Astrocyte (in vitro differentiated cells and primary cell): ENCODE results near the gene FBXO31. TPM values are rescaled to one million over a fixed set of nuclear protein-coding genes. Genes with fewer than 3 reads are reported as not detected.

Source experiments
- DNase-seq: peaks from one replicate; pipeline ENCODE4 v3.0.0-alpha.2; 2010; ENCODE audit warnings: low read depth
- FAIRE-seq: peaks from 2 replicates; lab custom pipeline; 2011; peaks lifted over from hg19 to GRCh38; lab: Jason Lieb, UNC
- H2AFZ ChIP-seq: 2 replicates; pipeline ENCODE4 v1.6.0; 2012; ENCODE audit warnings: low read depth, low read length, inconsistent platforms
- H3K27ac ChIP-seq: 2 replicates; pipeline ENCODE4 v1.5.1; 2011; ENCODE audit warnings: low read depth, low read length, inconsistent platforms
- H3K27me3 ChIP-seq: 2 replicates; pipeline ENCODE4 v1.6.0; 2011; ENCODE audit warnings: low read length, inconsistent platforms; ENCODE audit not compliant: insufficient read depth
- H3K36me3 ChIP-seq: 2 replicates; pipeline ENCODE4 v1.5.1; 2011; ENCODE audit warnings: low read length, inconsistent platforms; ENCODE audit not compliant: insufficient read depth
- H3K4me1 ChIP-seq: 2 replicates; pipeline ENCODE4 v1.5.1; 2011; ENCODE audit warnings: low read length, inconsistent platforms; ENCODE audit not compliant: insufficient read depth
- H3K4me2 ChIP-seq: 2 replicates; pipeline ENCODE4 v1.6.0; 2012; ENCODE audit warnings: low read length, inconsistent platforms
- H3K4me3 ChIP-seq: 2 replicates; pipeline ENCODE4 v1.5.1; 2011; ENCODE audit warnings: low read depth, mild to moderate bottlenecking, low read length, inconsistent platforms; ENCODE audit not compliant: insufficient read depth
- H3K79me2 ChIP-seq: 2 replicates; pipeline ENCODE4 v1.6.0; 2012; ENCODE audit warnings: mild to moderate bottlenecking, low read length, inconsistent platforms; ENCODE audit not compliant: insufficient read depth
- H3K9ac ChIP-seq: 2 replicates; pipeline ENCODE4 v1.6.0; 2012; ENCODE audit warnings: mild to moderate bottlenecking, low read length, inconsistent platforms
- H3K9me3 ChIP-seq: 2 replicates; pipeline ENCODE4 v1.5.1; 2012; ENCODE audit warnings: low read depth, mild to moderate bottlenecking, low read length, inconsistent platforms; ENCODE audit not compliant: insufficient read depth
- H4K20me1 ChIP-seq: 2 replicates; pipeline ENCODE4 v1.6.0; 2012; ENCODE audit warnings: low read length, inconsistent platforms; ENCODE audit not compliant: insufficient read depth
- H3K27ac Mint-ChIP-seq: one replicate; pipeline ENCODE4 v1.8.0; 2021; ENCODE audit warnings: mild to moderate bottlenecking, mixed read lengths; ENCODE audit not compliant: unreplicated experiment
- H3K27me3 Mint-ChIP-seq: one replicate; pipeline ENCODE4 v1.8.0; 2021; ENCODE audit warnings: low read depth, mixed read lengths; ENCODE audit not compliant: unreplicated experiment
- H3K36me3 Mint-ChIP-seq: one replicate; pipeline ENCODE4 v1.8.0; 2021; ENCODE audit warnings: low read depth, mixed read lengths; ENCODE audit not compliant: unreplicated experiment
- H3K4me1 Mint-ChIP-seq: one replicate; pipeline ENCODE4 v1.8.0; 2021; ENCODE audit warnings: low read depth, mixed read lengths; ENCODE audit not compliant: unreplicated experiment
- H3K4me3 Mint-ChIP-seq: one replicate; pipeline ENCODE4 v1.8.0; 2021; ENCODE audit warnings: mild to moderate bottlenecking, moderate library complexity, mixed read lengths; ENCODE audit not compliant: unreplicated experiment
- H3K9me3 Mint-ChIP-seq: one replicate; pipeline ENCODE4 v1.8.0; 2021; ENCODE audit warnings: mild to moderate bottlenecking, mixed read lengths; ENCODE audit not compliant: unreplicated experiment
- CTCF ChIP-seq: IDR thresholded peaks from 2 replicates; pipeline ENCODE4 v1.5.1; 2011; ENCODE audit warnings: low read depth, mild to moderate bottlenecking, inconsistent platforms, low read length, moderate library complexity; ENCODE audit not compliant: insufficient read depth
- EZH2 ChIP-seq: IDR thresholded peaks from 2 replicates; pipeline ENCODE4 v1.6.1; 2012; ENCODE audit warnings: mild to moderate bottlenecking, low read length, inconsistent platforms; ENCODE audit not compliant: insufficient read depth
- total RNA-seq: library from RNA; stranded (reverse); gene quantifications from 2 replicates; pipeline ENCODE4 v1.2.1, GENCODE V29; 2021

The FBXO31 gene
- total RNA-seq, 1 donor from 2014 or later: 34.9 TPM

GRCh38 chr16:87372305-87372704, 11.3 kb downstream of the FBXO31 start:
- TF ChIP-seq EZH2 (no peak), CTCF (no peak)
- H3K4me1 ChIP-seq: peaks cover 13% of the 10 kb centered on the region
- no peaks in the 10 kb centered on the region for H3K9me3 ChIP-seq
- peaks cover 88% of the 10 kb centered on the region for H4K20me1 ChIP-seq
- no peak overlapping the region for H3K4me2 ChIP-seq
- Mint-ChIP-seq H3K27ac (no peak overlapping the region), H3K4me3 (no peak overlapping the region), H3K4me1 (peaks cover 8% of the 10 kb centered on the region), H3K9me3 (no peaks in the 10 kb centered on the region), H3K27me3 (no peaks in the 10 kb centered on the region), H3K36me3 (peaks cover 10% of the 10 kb centered on the region)
- peaks cover 96% of the 10 kb centered on the region for H3K79me2 ChIP-seq
- FAIRE-seq (no peak), DNase-seq (no peak)
- H3K27me3 ChIP-seq: no peaks in the 10 kb centered on the region
- H3K27ac ChIP-seq: no peak overlapping the region
- H2AFZ ChIP-seq: no peak overlapping the region
- H3K9ac ChIP-seq: no peak overlapping the region
- H3K4me3 ChIP-seq: no peak overlapping the region
- no peaks in the 10 kb centered on the region for H3K36me3 ChIP-seq

GRCh38 chr16:87371261-87371866, 12.2 kb downstream of the FBXO31 start:
- H3K9ac ChIP-seq: no peak overlapping the region

More at GRCh38 chr16:87371261-87371866, 12.2 kb downstream of the FBXO31 start:
- Mint-ChIP-seq H3K4me3 (no peak overlapping the region), H3K4me1 (peaks cover 8% of the 10 kb centered on the region), H3K36me3 (peaks cover 10% of the 10 kb centered on the region), H3K27ac (no peak overlapping the region), H3K27me3 (no peaks in the 10 kb centered on the region), H3K9me3 (no peaks in the 10 kb centered on the region)
- peaks cover 88% of the 10 kb centered on the region for H4K20me1 ChIP-seq
- no peak overlapping the region for H3K4me2 ChIP-seq
- no peaks in the 10 kb centered on the region for H3K36me3 ChIP-seq
- H3K9me3 ChIP-seq: no peaks in the 10 kb centered on the region
- H3K4me1 ChIP-seq: peaks cover 12% of the 10 kb centered on the region
- H3K27me3 ChIP-seq: no peaks in the 10 kb centered on the region
- FAIRE-seq (no peak), DNase-seq (no peak)
- no peak overlapping the region for H3K27ac ChIP-seq
- TF ChIP-seq CTCF (no peak), EZH2 (no peak)
- H2AFZ ChIP-seq: no peak overlapping the region
- no peak overlapping the region for H3K4me3 ChIP-seq
- H3K79me2 ChIP-seq: peaks cover 96% of the 10 kb centered on the region
